Measurements from ENCODE around the gene PITX3. TPM values are rescaled to one million over a fixed set of nuclear protein-coding genes. Genes with fewer than 3 reads are reported as not detected.

PITX3 gene
- total RNA-seq, 1 donor from 2014 or later, result 2.7 TPM

GRCh38 chr10:102245082-102245931 is 4.0 kb upstream of the PITX3 start, which contains the start of gene GBF1:
TSS of gene GBF1 (plus strand) at chr10:102245532. CDS start at chr10:102258939, 13,407 bp downstream.
- H3K4me3 ChIP-seq (ENCODE audit: low read depth, low read length), result peak within 1 kb of the TSS; percentile 93
- TF ChIP-seq, protein P1, sequence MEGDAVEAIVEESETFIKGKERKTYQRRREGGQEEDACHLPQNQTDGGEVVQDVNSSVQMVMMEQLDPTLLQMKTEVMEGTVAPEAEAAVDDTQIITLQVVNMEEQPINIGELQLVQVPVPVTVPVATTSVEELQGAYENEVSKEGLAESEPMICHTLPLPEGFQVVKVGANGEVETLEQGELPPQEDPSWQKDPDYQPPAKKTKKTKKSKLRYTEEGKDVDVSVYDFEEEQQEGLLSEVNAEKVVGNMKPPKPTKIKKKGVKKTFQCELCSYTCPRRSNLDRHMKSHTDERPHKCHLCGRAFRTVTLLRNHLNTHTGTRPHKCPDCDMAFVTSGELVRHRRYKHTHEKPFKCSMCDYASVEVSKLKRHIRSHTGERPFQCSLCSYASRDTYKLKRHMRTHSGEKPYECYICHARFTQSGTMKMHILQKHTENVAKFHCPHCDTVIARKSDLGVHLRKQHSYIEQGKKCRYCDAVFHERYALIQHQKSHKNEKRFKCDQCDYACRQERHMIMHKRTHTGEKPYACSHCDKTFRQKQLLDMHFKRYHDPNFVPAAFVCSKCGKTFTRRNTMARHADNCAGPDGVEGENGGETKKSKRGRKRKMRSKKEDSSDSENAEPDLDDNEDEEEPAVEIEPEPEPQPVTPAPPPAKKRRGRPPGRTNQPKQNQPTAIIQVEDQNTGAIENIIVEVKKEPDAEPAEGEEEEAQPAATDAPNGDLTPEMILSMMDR (conservative IDR thresholded peaks at IDR 0.05; ENCODE audit: low read depth, low read length), result no peak
- DNase-seq (ENCODE audit: low read depth), result peak; percentile 99

GRCh38 chr10:102243309-102243708 is 2.0 kb upstream of the PITX3 start:
- no peak overlapping the region for H3K4me3 ChIP-seq (ENCODE audit: low read depth, low read length)
- TF ChIP-seq, protein P1 (conservative IDR thresholded peaks at IDR 0.05; ENCODE audit: low read depth, low read length), result no peak
- no peak for DNase-seq (ENCODE audit: low read depth)

DNA sequence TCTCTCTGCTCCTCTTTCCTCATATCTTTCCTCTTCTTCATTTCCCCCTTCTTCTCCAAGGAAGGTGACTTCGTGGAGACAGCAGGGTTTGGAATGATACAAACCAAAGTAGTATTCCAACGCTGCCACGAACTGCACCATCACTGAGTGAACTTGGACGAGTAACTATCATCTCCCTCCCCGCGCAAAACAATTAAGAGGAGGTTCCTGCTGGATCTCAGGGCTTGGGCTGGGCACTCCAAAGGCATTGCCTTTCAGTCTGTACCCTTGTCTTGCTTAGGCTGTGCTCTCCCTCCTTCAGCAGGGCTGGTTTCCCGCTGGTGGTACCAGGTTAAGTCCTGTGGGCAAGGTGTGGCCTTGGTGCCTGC is 790 bp upstream of the PITX3 start:
- peak overlapping the region; percentile 61 for H3K4me3 ChIP-seq (ENCODE audit: low read depth, low read length)
- TF ChIP-seq, protein P1 (conservative IDR thresholded peaks at IDR 0.05; ENCODE audit: low read depth, low read length), result no peak
- DNase-seq (ENCODE audit: low read depth), result no peak

GRCh38 chr10:102241032-102241443 is 274 bp downstream of the PITX3 start:
- no peak for DNase-seq (ENCODE audit: low read depth)
- TF ChIP-seq, protein P1 (conservative IDR thresholded peaks at IDR 0.05; ENCODE audit: low read depth, low read length), result no peak
- peak overlapping the region; percentile 61 for H3K4me3 ChIP-seq (ENCODE audit: low read depth, low read length)

GRCh38 chr10:102240467-102241031 is 763 bp downstream of the PITX3 start:
- TF ChIP-seq, protein P1 (conservative IDR thresholded peaks at IDR 0.05; ENCODE audit: low read depth, low read length), result no peak
- DNase-seq (ENCODE audit: low read depth), result no peak
- peak overlapping the region; percentile 61 for H3K4me3 ChIP-seq (ENCODE audit: low read depth, low read length)

DNA sequence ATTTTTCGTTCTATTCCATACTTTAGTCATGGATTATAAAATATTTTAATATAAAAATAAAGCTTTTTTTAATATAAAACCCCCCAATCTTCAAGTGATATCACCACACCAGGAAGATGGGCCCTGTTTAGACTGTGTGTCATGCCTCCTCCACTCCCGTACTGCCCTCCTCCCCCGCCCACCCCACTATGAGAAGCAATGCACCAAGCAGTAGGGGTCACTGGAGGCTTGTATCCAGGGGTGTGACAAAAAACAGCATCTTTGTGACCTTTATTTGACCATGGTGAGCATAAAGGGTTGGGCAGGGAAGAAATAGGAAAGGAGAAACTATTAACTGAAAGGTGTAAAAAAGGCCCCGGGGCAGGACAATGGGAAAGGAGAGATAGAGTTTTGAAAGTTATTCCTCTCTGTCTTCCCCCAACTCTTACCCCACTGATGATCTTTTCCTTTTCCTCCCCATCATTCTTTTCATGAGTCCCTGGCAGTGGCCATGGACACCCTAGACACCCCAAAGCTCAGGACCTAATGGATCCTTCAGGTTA is 3.5 kb downstream of the PITX3 start:
- H3K4me3 ChIP-seq (ENCODE audit: low read depth, low read length), result no peak overlapping the region
- no peak for DNase-seq (ENCODE audit: low read depth)
- TF ChIP-seq, protein P1 (conservative IDR thresholded peaks at IDR 0.05; ENCODE audit: low read depth, low read length), result no peak
